WTC11 (cell line): ENCODE results near the gene MACROH2A2. TPM values are rescaled to one million over a fixed set of nuclear protein-coding genes. Genes with fewer than 3 reads are reported as not detected.

Experiments used
- ATAC-seq: fragments of 200-7000 bp; cut with Tn5 transposase; 2 replicates; pipeline ENCODE4 v1.10.0; 2021; ENCODE audit warnings: mild to moderate bottlenecking, moderate library complexity
- CTCF ChIA-PET: fragments of 300-600 bp; sonication (Branson Sonifier 250); formaldehyde crosslinking; loops from one replicate; lab custom pipeline; 2021; ENCODE audit warnings: antibody characterized with exemption; lab: Charles Lee
- POLR2A ChIA-PET: fragments of 350-600 bp; sonication (Branson Sonifier 250); formaldehyde crosslinking; loops from one replicate; lab custom pipeline; 2021; ENCODE audit warnings: antibody characterized with exemption; lab: Charles Lee
- DNase-seq: peaks from one replicate; pipeline ENCODE4 v3.0.0; 2021; ENCODE audit warnings: low spot score
- H3K27ac Mint-ChIP-seq: 2 replicates; pipeline ENCODE4 v1.8.0; 2021; ENCODE audit warnings: mixed read lengths
- H3K27me3 Mint-ChIP-seq: 2 replicates; pipeline ENCODE4 v1.8.0; 2021; ENCODE audit warnings: low read depth, mild to moderate bottlenecking, moderate library complexity, mixed read lengths
- H3K36me3 Mint-ChIP-seq: 2 replicates; pipeline ENCODE4 v1.8.0; 2021; ENCODE audit warnings: mixed read lengths
- H3K4me1 Mint-ChIP-seq: 2 replicates; pipeline ENCODE4 v1.8.0; 2022; ENCODE audit warnings: mixed read lengths
- H3K4me3 Mint-ChIP-seq: 2 replicates; pipeline ENCODE4 v1.8.0; 2021; ENCODE audit warnings: mild to moderate bottlenecking, moderate library complexity, mixed read lengths
- H3K9me3 Mint-ChIP-seq: 2 replicates; pipeline ENCODE4 v1.8.0; 2021; ENCODE audit warnings: mixed read lengths
- ATF1 ChIP-seq: sonication (generic); formaldehyde crosslinking; IDR thresholded peaks from 2 replicates; pipeline ENCODE4 v1.8.1; 2023; ENCODE audit warnings: mild to moderate bottlenecking, moderate library complexity, missing genetic modification reagents
- E2F4 ChIP-seq: sonication (generic); formaldehyde crosslinking; IDR thresholded peaks from 2 replicates; pipeline ENCODE4 v1.8.1; 2022; ENCODE audit warnings: low read depth, mild to moderate bottlenecking, moderate library complexity, missing genetic modification reagents, borderline replicate concordance
- GRHL2 ChIP-seq: fragments of 250-450 bp; sonication (Bioruptor Pico); IDR thresholded peaks from 2 replicates; pipeline ENCODE4 v1.8.0; 2022; ENCODE audit warnings: mild to moderate bottlenecking, moderate library complexity; ENCODE audit not compliant: insufficient replicate concordance, severe bottlenecking
- HMGXB4 ChIP-seq: sonication (generic); formaldehyde crosslinking; IDR thresholded peaks from 2 replicates; pipeline ENCODE4 v1.8.1; 2023; ENCODE audit warnings: mild to moderate bottlenecking, moderate library complexity, missing genetic modification reagents
- IRF2 ChIP-seq: sonication (generic); formaldehyde crosslinking; IDR thresholded peaks from 2 replicates; pipeline ENCODE4 v1.8.0; 2022; ENCODE audit warnings: low read depth, missing genetic modification reagents, borderline replicate concordance
- MYBL2 ChIP-seq: sonication (generic); formaldehyde crosslinking; IDR thresholded peaks from 2 replicates; pipeline ENCODE4 v1.8.1; 2023; ENCODE audit warnings: mild to moderate bottlenecking, moderate library complexity, missing genetic modification reagents
- NFATC4 ChIP-seq: fragments of 250-450 bp; sonication (Bioruptor Pico); IDR thresholded peaks from 2 replicates; pipeline ENCODE4 v1.9.0; 2021; ENCODE audit warnings: mild to moderate bottlenecking
- NR2C2 ChIP-seq: sonication (generic); formaldehyde crosslinking; IDR thresholded peaks from 2 replicates; pipeline ENCODE4 v1.8.0; 2022; ENCODE audit warnings: mild to moderate bottlenecking, missing genetic modification reagents
- SMAD4 ChIP-seq: sonication (generic); formaldehyde crosslinking; IDR thresholded peaks from 2 replicates; pipeline ENCODE4 v1.8.0; 2022; ENCODE audit warnings: mild to moderate bottlenecking, missing genetic modification reagents
- STAT6 ChIP-seq: sonication (generic); formaldehyde crosslinking; conservative IDR thresholded peaks from 2 replicates; pipeline ENCODE4 v1.8.1; 2023; ENCODE audit warnings: mild to moderate bottlenecking, low read depth, missing genetic modification reagents, moderate library complexity
- TEAD4 ChIP-seq: sonication (generic); formaldehyde crosslinking; IDR thresholded peaks from 2 replicates; pipeline ENCODE4 v1.8.0; 2022; ENCODE audit warnings: mild to moderate bottlenecking, missing genetic modification reagents
- TP53 ChIP-seq: sonication (generic); formaldehyde crosslinking; IDR thresholded peaks from 2 replicates; pipeline ENCODE4 v1.8.1; 2023; ENCODE audit warnings: mild to moderate bottlenecking, missing genetic modification reagents
- ZBTB43 ChIP-seq: sonication (generic); formaldehyde crosslinking; IDR thresholded peaks from 2 replicates; pipeline ENCODE4 v1.8.1; 2023; ENCODE audit warnings: mild to moderate bottlenecking, missing genetic modification reagents
- ZNF281 ChIP-seq: sonication (generic); formaldehyde crosslinking; IDR thresholded peaks from 2 replicates; pipeline ENCODE4 v1.8.0; 2023; ENCODE audit warnings: mild to moderate bottlenecking, missing genetic modification reagents
- ZNF317 ChIP-seq: sonication (generic); formaldehyde crosslinking; IDR thresholded peaks from 2 replicates; pipeline ENCODE4 v1.8.1; 2023; ENCODE audit warnings: low read depth, mild to moderate bottlenecking, moderate library complexity, missing genetic modification reagents, borderline replicate concordance
- ZNF425 ChIP-seq: fragments of 250-450 bp; sonication (Bioruptor Pico); conservative IDR thresholded peaks from 2 replicates; pipeline ENCODE4 v1.9.0; 2021; ENCODE audit warnings: mild to moderate bottlenecking
- total RNA-seq: library from RNA; stranded (reverse); gene quantifications from 3 replicates; pipeline ENCODE4 v1.2.3, GENCODE V29; 2021
- TF ChIP-seq, protein P1 (sequence below): sonication (generic); formaldehyde crosslinking; IDR thresholded peaks from 2 replicates; pipeline ENCODE4 v1.8.1; 2023; ENCODE audit warnings: mild to moderate bottlenecking, missing genetic modification reagents

MACROH2A2 gene
- total RNA-seq, 1 experiment from 2014 or later: 35.4 TPM

DNA sequence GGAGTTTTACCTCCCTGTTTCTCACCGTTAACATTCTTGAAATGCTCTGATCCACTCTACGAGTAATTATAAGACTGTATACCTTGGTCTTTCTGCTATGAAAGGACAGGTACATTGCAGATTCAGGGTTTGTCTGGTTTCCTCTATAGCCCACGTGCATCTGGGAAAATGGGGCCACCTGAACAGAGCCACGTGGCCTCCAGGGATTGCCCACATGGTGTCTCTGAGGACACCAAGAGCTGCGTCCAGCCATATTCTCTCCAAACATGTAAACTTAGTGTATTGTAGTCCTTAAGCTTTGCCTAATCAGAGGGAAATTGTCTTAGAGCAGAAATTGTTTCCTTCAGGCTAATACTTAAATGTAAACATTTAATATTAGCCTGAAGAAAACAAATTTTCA lies 16.7 kb downstream of the MACROH2A2 start (continued):
- TF ChIP-seq ZNF281 (CRISPR knock-in tag) (no peak), SMAD4 (CRISPR knock-in tag) (no peak), IRF2 (no peak), HMGXB4 (CRISPR knock-in tag) (no peak), GRHL2 (no peak)

GRCh38 chr10:70070834-70071233 lies 18.2 kb downstream of the MACROH2A2 start:
- Mint-ChIP-seq H3K4me3 (no peak overlapping the region), H3K27me3 (no peaks in the 10 kb centered on the region; the same call in 1 of the 2 replicates), H3K4me1 (no peaks in the 10 kb centered on the region), H3K9me3 (no peaks in the 10 kb centered on the region), H3K36me3 (no peaks in the 10 kb centered on the region), H3K27ac (no peak overlapping the region)
- DNase-seq (no peak), ATAC-seq (no peak)
- ChIA-PET CTCF (interaction anchor here (1.1 kb wide), 1 partner anchor 37 kb away, joined by 5 read pairs; no protein-coding TSS in a partner anchor), POLR2A (no interaction called here)
- TF ChIP-seq MYBL2 (CRISPR knock-in tag) (no peak), E2F4 (CRISPR knock-in tag) (no peak), NR2C2 (CRISPR knock-in tag) (no peak), ATF1 (CRISPR knock-in tag) (no peak), ZBTB43 (CRISPR knock-in tag) (no peak), NFATC4 (CRISPR knock-in tag) (no peak), TEAD4 (CRISPR knock-in tag) (no peak), ZNF281 (CRISPR knock-in tag) (no peak), STAT6 (CRISPR knock-in tag) (no peak), ZNF317 (CRISPR knock-in tag) (no peak), ZNF425 (CRISPR knock-in tag) (no peak), TP53 (no peak)
- TF ChIP-seq, protein P1, sequence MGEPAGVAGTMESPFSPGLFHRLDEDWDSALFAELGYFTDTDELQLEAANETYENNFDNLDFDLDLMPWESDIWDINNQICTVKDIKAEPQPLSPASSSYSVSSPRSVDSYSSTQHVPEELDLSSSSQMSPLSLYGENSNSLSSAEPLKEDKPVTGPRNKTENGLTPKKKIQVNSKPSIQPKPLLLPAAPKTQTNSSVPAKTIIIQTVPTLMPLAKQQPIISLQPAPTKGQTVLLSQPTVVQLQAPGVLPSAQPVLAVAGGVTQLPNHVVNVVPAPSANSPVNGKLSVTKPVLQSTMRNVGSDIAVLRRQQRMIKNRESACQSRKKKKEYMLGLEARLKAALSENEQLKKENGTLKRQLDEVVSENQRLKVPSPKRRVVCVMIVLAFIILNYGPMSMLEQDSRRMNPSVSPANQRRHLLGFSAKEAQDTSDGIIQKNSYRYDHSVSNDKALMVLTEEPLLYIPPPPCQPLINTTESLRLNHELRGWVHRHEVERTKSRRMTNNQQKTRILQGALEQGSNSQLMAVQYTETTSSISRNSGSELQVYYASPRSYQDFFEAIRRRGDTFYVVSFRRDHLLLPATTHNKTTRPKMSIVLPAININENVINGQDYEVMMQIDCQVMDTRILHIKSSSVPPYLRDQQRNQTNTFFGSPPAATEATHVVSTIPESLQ (CRISPR knock-in tag): no peak
